H1 (cell line): ENCODE measurements around the gene CSNK1D. TPM values are rescaled to one million over a fixed set of nuclear protein-coding genes. Genes with fewer than 3 reads are reported as not detected.

Experiments used
- SUZ12 ChIP-seq: fragments of 200-600 bp; sonication (generic); IDR thresholded peaks from 2 replicates; pipeline ENCODE4 v1.6.1; 2012; ENCODE audit warnings: mild to moderate bottlenecking, inconsistent platforms, low read length, moderate library complexity, mixed read lengths
- polyA plus RNA-seq, 7 experiments: library from polyadenylated mRNA; depleted of rRNA in 3 of 7; stranded (reverse) in 5 of 7; unstranded in 2 of 7; fragments of >200 nt in 5 of 7; fragments of 200-250 nt in 2 of 7; gene quantifications; 1 replicate in 5 of 7; 2 replicates in 1 of 7; 4 replicates in 1 of 7; pipeline versions ENCODE4 v1.2.1 to v1.2.3, GENCODE V29; 2011 to 2013; ENCODE audit warnings: missing spikeins in 2 of 7, mixed read lengths in 2 of 7
- total RNA-seq: library from RNA; stranded (reverse); fragmentation: NEBNext Ultra II Directional; extraction: Animal tissue kit (Norgen Biotek cat#: 25700); gene quantifications from 2 replicates; pipeline ENCODE4 v1.2.1, GENCODE V29; 2021

The CSNK1D gene
- total and polyA plus RNA-seq, 2 of the 8 experiments (the other 6 are each of a cell fraction or from before 2014, with no cell fraction given), result 73.5 to 103 TPM

DNA sequence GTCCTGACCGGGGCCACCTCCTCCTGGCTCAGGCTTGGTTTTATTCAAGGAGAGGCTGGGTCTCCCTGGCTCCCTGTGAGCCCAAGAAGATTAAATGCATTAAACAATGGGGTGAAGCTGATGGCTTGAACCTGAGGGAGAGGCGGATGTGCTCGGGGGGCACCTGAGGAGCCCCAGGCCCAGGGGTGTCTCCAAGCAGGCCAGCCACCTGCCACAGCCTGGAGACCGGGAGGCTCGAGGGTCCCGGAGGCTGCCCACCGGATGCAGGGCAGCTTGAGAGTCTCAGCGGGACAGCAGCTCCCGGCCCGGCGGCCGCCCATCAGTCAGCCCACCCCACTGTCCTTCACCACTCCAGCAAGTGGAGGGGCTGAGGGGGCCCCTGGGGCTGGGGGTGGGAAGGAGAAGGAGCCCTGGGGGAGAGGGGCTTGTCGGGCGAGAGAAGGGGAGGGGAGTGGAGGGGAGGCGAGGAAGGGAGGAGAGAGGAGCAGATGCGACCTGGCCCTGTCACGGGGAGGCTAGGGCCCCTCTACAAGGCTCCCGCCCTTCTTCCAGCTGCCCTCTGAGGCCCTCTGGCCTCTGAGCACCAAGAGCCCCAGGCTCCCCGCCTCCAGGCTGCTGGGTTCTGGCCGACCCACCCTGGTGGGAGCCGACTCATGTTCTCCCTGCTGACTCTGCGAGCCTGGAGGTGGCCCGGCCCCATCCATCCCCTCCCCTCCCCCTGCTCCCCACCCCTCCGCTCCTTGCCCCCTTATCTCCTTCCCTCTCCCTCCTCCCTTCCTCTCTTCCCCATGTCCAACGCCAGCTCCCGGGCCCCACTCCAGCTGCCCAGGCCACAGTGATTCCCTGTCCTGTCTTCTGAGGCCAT, 30.7 kb upstream of the CSNK1D start (continued):
- TF ChIP-seq SUZ12, result no peak
